ENCODE results near the gene CACNA2D3.

- TF ChIP-seq, protein P1, sequence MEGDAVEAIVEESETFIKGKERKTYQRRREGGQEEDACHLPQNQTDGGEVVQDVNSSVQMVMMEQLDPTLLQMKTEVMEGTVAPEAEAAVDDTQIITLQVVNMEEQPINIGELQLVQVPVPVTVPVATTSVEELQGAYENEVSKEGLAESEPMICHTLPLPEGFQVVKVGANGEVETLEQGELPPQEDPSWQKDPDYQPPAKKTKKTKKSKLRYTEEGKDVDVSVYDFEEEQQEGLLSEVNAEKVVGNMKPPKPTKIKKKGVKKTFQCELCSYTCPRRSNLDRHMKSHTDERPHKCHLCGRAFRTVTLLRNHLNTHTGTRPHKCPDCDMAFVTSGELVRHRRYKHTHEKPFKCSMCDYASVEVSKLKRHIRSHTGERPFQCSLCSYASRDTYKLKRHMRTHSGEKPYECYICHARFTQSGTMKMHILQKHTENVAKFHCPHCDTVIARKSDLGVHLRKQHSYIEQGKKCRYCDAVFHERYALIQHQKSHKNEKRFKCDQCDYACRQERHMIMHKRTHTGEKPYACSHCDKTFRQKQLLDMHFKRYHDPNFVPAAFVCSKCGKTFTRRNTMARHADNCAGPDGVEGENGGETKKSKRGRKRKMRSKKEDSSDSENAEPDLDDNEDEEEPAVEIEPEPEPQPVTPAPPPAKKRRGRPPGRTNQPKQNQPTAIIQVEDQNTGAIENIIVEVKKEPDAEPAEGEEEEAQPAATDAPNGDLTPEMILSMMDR (IDR thresholded peaks at IDR 0.05) = no peak
- TF ChIP-seq POLR2A (IDR thresholded peaks at IDR 0.05) (no peak), POLR2AphosphoS5 (IDR thresholded peaks at IDR 0.05; ENCODE audit: insufficient read depth in 1 of 2, low read depth in 1 of 2) (no peak)
Observed at GRCh38 chr3:54756330-54756731, 634.0 kb downstream of the CACNA2D3 start.
